BLaER1 (cell line): ENCODE measurements around the gene MYBPHL.
"Not testable (repeated sequence)": the region's sequence is repeated elsewhere in the genome, so short reads cannot be mapped to it uniquely, and the experiment has no call there.

Experiments
- H3K27ac ChIP-seq: shearing (Covaris generic); formaldehyde crosslinking; 2 replicates; pipeline ENCODE4 v1.8.1; 2022
- H3K27me3 ChIP-seq: shearing (Covaris generic); formaldehyde crosslinking; 2 replicates; pipeline ENCODE4 v1.8.1; 2022
- H3K36me3 ChIP-seq: shearing (Covaris generic); formaldehyde crosslinking; 2 replicates; pipeline ENCODE4 v1.8.1; 2022
- H3K4me1 ChIP-seq: shearing (Covaris generic); formaldehyde crosslinking; 2 replicates; pipeline ENCODE4 v1.8.1; 2022
- H3K4me2 ChIP-seq: shearing (Covaris generic); formaldehyde crosslinking; 2 replicates; pipeline ENCODE4 v1.8.1; 2022
- H3K4me3 ChIP-seq: shearing (Covaris generic); formaldehyde crosslinking; 2 replicates; pipeline ENCODE4 v1.8.1; 2022
- H3K9ac ChIP-seq: shearing (Covaris generic); formaldehyde crosslinking; 2 replicates; pipeline ENCODE4 v1.8.1; 2022
- H3K9me3 ChIP-seq: shearing (Covaris generic); formaldehyde crosslinking; 2 replicates; pipeline ENCODE4 v1.8.1; 2022
- H4K20me1 ChIP-seq: shearing (Covaris generic); formaldehyde crosslinking; 2 replicates; pipeline ENCODE4 v1.8.1; 2022
- Cebpa-rat ChIP-seq: shearing (Covaris generic); IDR thresholded peaks from 2 replicates; pipeline ENCODE4 v1.8.1; 2022

Gene MYBPHL

GRCh38 chr1:109307274-109308021 lies 637 bp upstream of the MYBPHL start:
- H3K36me3 ChIP-seq, result no peaks in the 10 kb centered on the region
- peaks cover 30% of the 10 kb centered on the region for H3K4me1 ChIP-seq
- peak overlapping the region; percentile 5; the same call in 1 of the 2 replicates for H3K27ac ChIP-seq
- peak overlapping the region; percentile 68 for H3K4me2 ChIP-seq
- no peak overlapping the region for H3K9ac ChIP-seq
- no peaks in the 10 kb centered on the region for H3K9me3 ChIP-seq
- no peaks in the 10 kb centered on the region for H3K27me3 ChIP-seq
- no peak overlapping the region for H3K4me3 ChIP-seq
- no peaks in the 10 kb centered on the region for H4K20me1 ChIP-seq
- TF ChIP-seq Cebpa-rat, result no peak

GRCh38 chr1:109305991-109306390 lies 820 bp downstream of the MYBPHL start:
- H3K27ac ChIP-seq, H3K36me3 ChIP-seq, H3K4me3 ChIP-seq, H3K9me3 ChIP-seq, H3K9ac ChIP-seq, H4K20me1 ChIP-seq, H3K27me3 ChIP-seq: not testable (repeated sequence)
- peak overlapping the region; percentile 68 for H3K4me2 ChIP-seq
- H3K4me1 ChIP-seq, result peaks cover 30% of the 10 kb centered on the region

- Histone ChIP-seq H3K9me3 (no peaks in the 10 kb centered on the region), H3K27me3 (no peaks in the 10 kb centered on the region), H3K4me3 (no peak overlapping the region), H3K4me1 (peaks cover 30% of the 10 kb centered on the region), H3K9ac (no peak overlapping the region), H3K4me2 (no peak overlapping the region), H3K36me3 (no peaks in the 10 kb centered on the region), H3K27ac (no peak overlapping the region), H4K20me1 (no peaks in the 10 kb centered on the region)
- TF ChIP-seq Cebpa-rat, result no peak
Observed at GRCh38 chr1:109304226-109304920, 2.4 kb downstream of the MYBPHL start.

GRCh38 chr1:109301874-109302273 lies 4.9 kb downstream of the MYBPHL start:
- no peak for TF ChIP-seq Cebpa-rat
- H3K27me3 ChIP-seq, result no peaks in the 10 kb centered on the region

GRCh38 chr1:109300650-109301151 lies 6.1 kb downstream of the MYBPHL start:
- Histone ChIP-seq H4K20me1 (no peaks in the 10 kb centered on the region), H3K27me3 (no peaks in the 10 kb centered on the region), H3K4me2 (no peak overlapping the region), H3K4me3 (no peak overlapping the region), H3K4me1 (peaks cover 1% of the 10 kb centered on the region), H3K36me3 (no peaks in the 10 kb centered on the region), H3K9me3 (no peaks in the 10 kb centered on the region), H3K27ac (no peak overlapping the region), H3K9ac (no peak overlapping the region)
- TF ChIP-seq Cebpa-rat, result no peak

More at GRCh38 chr1:109301874-109302273, 4.9 kb downstream of the MYBPHL start:
- Histone ChIP-seq H3K9ac (no peak overlapping the region), H3K27ac (no peak overlapping the region), H3K4me2 (no peak overlapping the region), H3K4me3 (no peak overlapping the region), H3K36me3 (no peaks in the 10 kb centered on the region), H3K9me3 (no peaks in the 10 kb centered on the region), H4K20me1 (no peaks in the 10 kb centered on the region), H3K4me1 (peaks cover 13% of the 10 kb centered on the region)

GRCh38 chr1:109299558-109300343 lies 7.1 kb downstream of the MYBPHL start:
- H3K27ac ChIP-seq, result no peak overlapping the region

GRCh38 chr1:109298666-109299557 lies 7.9 kb downstream of the MYBPHL start:
- Histone ChIP-seq H4K20me1 (no peaks in the 10 kb centered on the region), H3K9ac (no peak overlapping the region), H3K27me3 (no peaks in the 10 kb centered on the region), H3K36me3 (no peaks in the 10 kb centered on the region), H3K4me2 (no peak overlapping the region), H3K4me3 (no peak overlapping the region), H3K9me3 (no peaks in the 10 kb centered on the region), H3K4me1 (peaks cover 10% of the 10 kb centered on the region), H3K27ac (no peak overlapping the region)
- no peak for TF ChIP-seq Cebpa-rat

More at GRCh38 chr1:109299558-109300343, 7.1 kb downstream of the MYBPHL start:
- no peak overlapping the region for H3K4me3 ChIP-seq
- TF ChIP-seq Cebpa-rat, result no peak
- H3K36me3 ChIP-seq, result no peaks in the 10 kb centered on the region
- no peaks in the 10 kb centered on the region for H3K9me3 ChIP-seq
- H3K4me2 ChIP-seq, result no peak overlapping the region
- no peaks in the 10 kb centered on the region for H3K27me3 ChIP-seq
- H4K20me1 ChIP-seq, result no peaks in the 10 kb centered on the region
- H3K4me1 ChIP-seq, result peaks cover 6% of the 10 kb centered on the region
- no peak overlapping the region for H3K9ac ChIP-seq

GRCh38 chr1:109296782-109297181 lies 10.0 kb downstream of the MYBPHL start:
- Histone ChIP-seq H3K27me3 (no peaks in the 10 kb centered on the region), H3K4me2 (no peak overlapping the region), H3K9me3 (no peaks in the 10 kb centered on the region), H3K4me3 (no peak overlapping the region), H3K4me1 (peaks cover 10% of the 10 kb centered on the region), H3K9ac (no peak overlapping the region), H3K27ac (no peak overlapping the region), H3K36me3 (no peaks in the 10 kb centered on the region), H4K20me1 (no peaks in the 10 kb centered on the region)
- TF ChIP-seq Cebpa-rat, result no peak
